Islet of Langerhans (tissue), 1 donor: ENCODE measurements around the gene LEFTY1.

Experiments
- FAIRE-seq: peaks from one replicate; lab custom pipeline; 2011; peaks lifted over from hg19 to GRCh38; lab: Jason Lieb, UNC

Gene LEFTY1

GRCh38 chr1:225871359-225872074, 17.4 kb downstream of the LEFTY1 start:
- no peak for FAIRE-seq

GRCh38 chr1:225870911-225871310, 18.0 kb downstream of the LEFTY1 start:
- FAIRE-seq = no peak

- FAIRE-seq = no peak
These were observed 20.2 kb downstream of the LEFTY1 start for GRCh38 chr1:225868631-225869330.

- no peak for FAIRE-seq
These were observed 22.0 kb downstream of the LEFTY1 start for GRCh38 chr1:225866981-225867380.

- no peak for FAIRE-seq
These were observed 22.7 kb downstream of the LEFTY1 start for GRCh38 chr1:225866061-225866837.

- no peak for FAIRE-seq
These were observed 23.4 kb downstream of the LEFTY1 start for GRCh38 chr1:225865514-225865913.

GRCh38 chr1:225863167-225863566, 25.8 kb downstream of the LEFTY1 start:
- FAIRE-seq = no peak

GRCh38 chr1:225862581-225862950, 26.4 kb downstream of the LEFTY1 start:
- FAIRE-seq = no peak

GRCh38 chr1:225861834-225862580, 26.9 kb downstream of the LEFTY1 start:
- no peak for FAIRE-seq

GRCh38 chr1:225860876-225861441, 28.0 kb downstream of the LEFTY1 start:
- no peak for FAIRE-seq

GRCh38 chr1:225860107-225860506, 28.8 kb downstream of the LEFTY1 start:
- no peak for FAIRE-seq

GRCh38 chr1:225859151-225859550, 29.8 kb downstream of the LEFTY1 start:
- FAIRE-seq = no peak

- FAIRE-seq = no peak
These were observed 31.7 kb downstream of the LEFTY1 start for GRCh38 chr1:225857256-225857655.

- FAIRE-seq = no peak
These were observed 33.2 kb downstream of the LEFTY1 start for GRCh38 chr1:225855503-225856300.

- no peak for FAIRE-seq
These were observed 35.5 kb downstream of the LEFTY1 start for GRCh38 chr1:225853441-225853840.

- no peak for FAIRE-seq
These were observed 36.4 kb downstream of the LEFTY1 start for GRCh38 chr1:225852413-225853124.

GRCh38 chr1:225851805-225852204, 37.1 kb downstream of the LEFTY1 start:
- no peak for FAIRE-seq

GRCh38 chr1:225850370-225850769, 38.6 kb downstream of the LEFTY1 start:
- no peak for FAIRE-seq

- FAIRE-seq = no peak
These were observed 39.0 kb downstream of the LEFTY1 start for GRCh38 chr1:225849925-225850324.
